PC-3 (cell line): ENCODE results near the gene TSHZ2. TPM values are rescaled to one million over a fixed set of nuclear protein-coding genes. Genes with fewer than 3 reads are reported as not detected.

Source experiments
- ATAC-seq: fragments of 200-7000 bp; cut with Tn5 transposase; 2 replicates; pipeline ENCODE4 v1.9.1; 2020; ENCODE audit warnings: mild to moderate bottlenecking, moderate library complexity
- BruUV-seq: library from RNA; stranded (reverse); fragments of 400-500 nt; replicated peaks from 2 replicates; lab custom pipeline; 2021; lab: Mats Ljungman, UMichigan
- CTCF ChIA-PET: fragments of 300-600 bp; sonication (Branson Sonifier 250); formaldehyde crosslinking; loops from one replicate; lab custom pipeline; 2022; ENCODE audit warnings: antibody characterized with exemption; lab: Charles Lee
- POLR2A ChIA-PET: fragments of 300-600 bp; sonication (Branson Sonifier 250); formaldehyde crosslinking; loops from one replicate; lab custom pipeline; 2022; ENCODE audit warnings: antibody characterized with exemption; ENCODE audit not compliant: unreplicated experiment; lab: Charles Lee
- DNase-seq: peaks from one replicate; pipeline ENCODE4 v3.0.0-alpha.2; 2015
- H2AFZ ChIP-seq: fragments of 300-600 bp; sonication (generic); 2 replicates; pipeline ENCODE4 v1.6.0; 2016; ENCODE audit warnings: antibody characterized with exemption, low read length
- H3F3A ChIP-seq: fragments of 300-600 bp; sonication (generic); one replicate; pipeline ENCODE4 v1.6.0; 2017; ENCODE audit warnings: antibody characterized with exemption, low read length, control low read depth, mild to moderate bottlenecking; ENCODE audit not compliant: unreplicated experiment
- H3K27ac ChIP-seq: fragments of 300-600 bp; sonication (generic); 2 replicates; pipeline ENCODE4 v1.5.1; 2016; ENCODE audit warnings: mild to moderate bottlenecking, low read length
- H3K27me3 ChIP-seq: fragments of 300-600 bp; sonication (generic); 2 replicates; pipeline ENCODE4 v1.6.1; 2016; ENCODE audit warnings: low read length, mixed read lengths
- H3K36me3 ChIP-seq: fragments of 300-600 bp; sonication (generic); 2 replicates; pipeline ENCODE4 v1.6.1; 2016; ENCODE audit warnings: low read depth, mixed run types, low read length, mixed read lengths
- H3K4me1 ChIP-seq: fragments of 300-600 bp; sonication (generic); 2 replicates; pipeline ENCODE4 v1.5.1; 2016; ENCODE audit warnings: low read length; ENCODE audit not compliant: insufficient read depth
- H3K4me2 ChIP-seq: fragments of 300-600 bp; sonication (generic); 2 replicates; pipeline ENCODE4 v1.6.0; 2016; ENCODE audit warnings: low read length
- H3K4me3 ChIP-seq: fragments of 300-600 bp; sonication (generic); 2 replicates; pipeline ENCODE4 v1.5.1; 2016; ENCODE audit warnings: mild to moderate bottlenecking, low read length, mixed read lengths
- H3K79me2 ChIP-seq: fragments of 300-600 bp; sonication (generic); 2 replicates; pipeline ENCODE4 v1.6.1; 2017; ENCODE audit warnings: low read length, mixed read lengths
- H3K9ac ChIP-seq: fragments of 300-600 bp; sonication (generic); 2 replicates; pipeline ENCODE4 v1.6.0; 2016; ENCODE audit warnings: mild to moderate bottlenecking, low read length
- H3K9me2 ChIP-seq: fragments of 300-600 bp; sonication (generic); replicated peaks from 2 replicates; pipeline ENCODE4 v1.6.1; 2016; ENCODE audit warnings: mixed run types, low read length, mixed read lengths
- H3K9me3 ChIP-seq: fragments of 300-600 bp; sonication (generic); 2 replicates; pipeline ENCODE4 v1.6.1; 2016; ENCODE audit warnings: low read length, mixed read lengths
- H4K20me1 ChIP-seq: fragments of 300-600 bp; sonication (generic); 2 replicates; pipeline ENCODE4 v1.6.1; 2016; ENCODE audit warnings: low read length, mixed read lengths
- CTCF ChIP-seq: fragments of 300-600 bp; sonication (generic); conservative IDR thresholded peaks from 2 replicates; pipeline ENCODE4 v1.5.1; 2017; ENCODE audit warnings: antibody characterized with exemption, low read depth, mild to moderate bottlenecking, low read length
- EZH2 ChIP-seq: fragments of 300-600 bp; sonication (generic); IDR thresholded peaks from one replicate; pipeline ENCODE4 v1.6.1; 2017; ENCODE audit warnings: antibody characterized with exemption, mild to moderate bottlenecking, low read length; ENCODE audit not compliant: unreplicated experiment
- EZH2phosphoT487 ChIP-seq: fragments of 300-600 bp; sonication (generic); IDR thresholded peaks from 2 replicates; pipeline ENCODE4 v1.6.1; 2018; ENCODE audit warnings: mild to moderate bottlenecking, antibody characterized with exemption, low read length, borderline replicate concordance
- intact Hi-C: fragments of 100-400 bp; cut with micrococcal nuclease; formaldehyde crosslinking; loops from 2 replicates; pipeline ENCODE4 v1.9.0; 2023
- total RNA-seq: library from RNA; depleted of rRNA; stranded (reverse); fragments of >200 nt; gene quantifications from 2 replicates; pipeline ENCODE4 v1.2.3, GENCODE V29; 2014

TSHZ2 gene
- total RNA-seq, 1 experiment from 2014 or later = not detected

DNA sequence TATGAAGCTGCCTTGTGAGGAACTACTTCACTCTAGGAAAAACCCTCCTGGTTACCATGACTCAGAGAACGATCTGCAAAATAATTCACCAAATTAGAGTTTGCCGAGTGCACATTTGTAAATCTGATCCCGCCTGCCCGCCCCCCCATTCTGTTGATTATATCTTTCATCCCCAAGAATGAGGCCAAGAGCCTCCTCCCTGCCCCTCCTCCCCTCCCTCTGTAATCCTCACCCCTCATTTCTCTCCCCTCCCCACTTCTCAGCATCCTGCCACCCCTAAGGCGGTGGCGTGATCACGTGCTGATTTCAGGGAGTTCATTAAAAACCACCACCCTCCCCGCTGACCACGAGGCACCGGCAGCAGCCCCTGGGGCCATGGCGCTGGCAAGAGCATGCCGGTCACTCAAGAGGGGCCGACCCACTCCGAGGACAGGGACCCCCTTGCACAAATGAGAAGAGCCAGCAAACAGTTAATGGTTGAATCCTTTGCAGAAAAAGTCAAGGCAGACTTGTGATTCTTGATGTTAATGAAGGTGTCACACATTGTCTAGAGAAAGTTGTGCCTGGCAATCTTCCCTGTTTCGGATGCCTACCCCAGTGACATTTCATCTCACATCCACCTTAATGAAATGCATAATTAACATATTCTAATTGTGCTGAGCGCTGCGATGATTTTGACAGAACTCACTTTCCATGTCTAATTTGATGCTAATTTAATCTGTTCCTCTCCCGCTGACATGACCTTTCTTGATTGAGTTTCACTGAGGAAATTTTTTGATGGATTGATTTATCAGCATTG is 373.6 kb downstream of the TSHZ2 start:
- no peak for TF ChIP-seq CTCF
- no peak for TF ChIP-seq EZH2phosphoT487
- TF ChIP-seq EZH2 = no peak
- Histone ChIP-seq H3K9me2 (no peaks in the 10 kb centered on the region), H3F3A (no peaks in the 10 kb centered on the region), H3K9me3 (no peaks in the 10 kb centered on the region), H3K79me2 (no peaks in the 10 kb centered on the region), H3K27me3 (peaks cover 50% of the 10 kb centered on the region), H3K27ac (no peak overlapping the region), H4K20me1 (no peaks in the 10 kb centered on the region), H3K4me3 (no peak overlapping the region), H2AFZ (no peak overlapping the region), H3K4me1 (no peaks in the 10 kb centered on the region), H3K9ac (no peak overlapping the region), H3K4me2 (no peak overlapping the region), H3K36me3 (no peaks in the 10 kb centered on the region)
- DNase-seq (no peak), ATAC-seq (no peak)
- BruUV-seq = no TSS peak
- ChIA-PET CTCF (no interaction called here), POLR2A (no interaction called here)
- intact Hi-C loops = no loop called here

- Histone ChIP-seq H3K79me2 (no peaks in the 10 kb centered on the region), H3K4me2 (no peak overlapping the region), H2AFZ (no peak overlapping the region), H3F3A (no peaks in the 10 kb centered on the region), H3K4me1 (no peaks in the 10 kb centered on the region), H3K27me3 (peaks cover 48% of the 10 kb centered on the region), H3K9me2 (no peaks in the 10 kb centered on the region), H3K27ac (no peak overlapping the region), H3K9me3 (no peaks in the 10 kb centered on the region), H3K9ac (no peak overlapping the region), H4K20me1 (no peaks in the 10 kb centered on the region), H3K36me3 (no peaks in the 10 kb centered on the region), H3K4me3 (no peak overlapping the region)
- BruUV-seq = no TSS peak
- ChIA-PET CTCF (no interaction called here), POLR2A (no interaction called here)
- DNase-seq = no peak
- no peak for ATAC-seq
- TF ChIP-seq EZH2 (no peak), CTCF (no peak), EZH2phosphoT487 (no peak)
- intact Hi-C loops = no loop called here
Measured at GRCh38 chr20:53346335-53346648, 374.1 kb downstream of the TSHZ2 start.

DNA sequence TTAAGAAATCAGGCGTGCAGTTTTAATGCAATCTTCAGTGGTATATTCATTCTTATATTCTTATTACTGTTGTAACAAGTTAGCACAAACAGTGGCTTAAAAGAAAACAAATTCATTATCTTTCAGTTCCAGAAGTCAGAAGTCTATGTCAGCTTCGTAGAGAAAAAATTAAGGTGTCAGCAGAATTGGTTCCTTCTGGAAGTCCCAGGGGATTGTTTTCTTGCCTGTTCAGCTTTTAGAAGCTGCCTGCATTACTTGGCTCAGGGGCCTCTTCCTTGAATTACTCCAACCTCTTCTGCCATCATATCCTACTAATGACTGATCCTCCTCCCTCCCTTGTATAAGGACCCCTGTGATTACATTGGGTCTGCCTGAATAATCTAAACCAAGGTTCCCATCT is 377.6 kb downstream of the TSHZ2 start:
- no peaks in the 10 kb centered on the region for H3K9me2 ChIP-seq
- no TSS peak for BruUV-seq
- H3K4me3 ChIP-seq = no peak overlapping the region

More for the DNA sequence above, 377.6 kb downstream of the TSHZ2 start:
- ATAC-seq (no peak), DNase-seq (no peak)
- H3K27me3 ChIP-seq = peaks cover 62% of the 10 kb centered on the region
- no peaks in the 10 kb centered on the region for H3K36me3 ChIP-seq
- H3K9me3 ChIP-seq = no peaks in the 10 kb centered on the region
- H4K20me1 ChIP-seq = no peaks in the 10 kb centered on the region
- CTCF ChIA-PET = no interaction called here
- no peaks in the 10 kb centered on the region for H3F3A ChIP-seq
- intact Hi-C loops = no loop called here
- H2AFZ ChIP-seq = no peak overlapping the region
- POLR2A ChIA-PET = no interaction called here
- no peak overlapping the region for H3K27ac ChIP-seq
- H3K9ac ChIP-seq = no peak overlapping the region
- no peak for TF ChIP-seq EZH2phosphoT487
- no peak for TF ChIP-seq EZH2
- TF ChIP-seq CTCF = no peak
- H3K4me2 ChIP-seq = no peak overlapping the region
- no peaks in the 10 kb centered on the region for H3K79me2 ChIP-seq
- no peaks in the 10 kb centered on the region for H3K4me1 ChIP-seq
